Heart left ventricle (tissue), 13 donors: ENCODE results near the gene SLC22A23.

Experiments
- CTCF ChIP-seq, 12 donors: fragments of 200-600 bp; sonication (generic) in 4 of 12; IDR thresholded peaks; one replicate each; pipeline versions ENCODE4 v1.5.0 to v1.8.0; 2018 to 2022; ENCODE audit warnings: antibody characterized with exemption in 12 of 12, mild to moderate bottlenecking in 5 of 12
- POLR2A ChIP-seq, 2 donors: fragments of 450-650 bp; IDR thresholded peaks; one replicate each; pipeline ENCODE4 v1.6.1; 2017; ENCODE audit warnings: antibody characterized with exemption in 2 of 2, mild to moderate bottlenecking in 2 of 2, moderate library complexity in 2 of 2
- donor health status: ischemic (EF 13 %, LVEDD 7.1; RV severe dilation, severe dysfunction).
- donor health status: DM: no; HTN: yes; CAD: no.
- donor health status: DM: no; HTN: no; CAD: no.
- donor health status: ischemic (EF 25% LVEDD 6.9; RV normal size, moderate dysfunction).
- donor health status: ischemic (EF 25% LVEDD 5.7; RV mildly dilated, moderate dysfunction).
- donor health status: ischemic (EF 35%, LVEDD 5.7; RV mildly dilated, moderate dysfunction).
- donor health status: nonischemic (EF 11% LVEDD 7.7; RV severe dilation, severe dysfunction).
- donor health status: DM: yes; HTN: yes; CAD: no.
- donor health status: PGD.
- donor health status: ischemic (EF 29% LVEDD 5.4; RV normal size, mild dysfunction).
- donor health status: nonischemic (EF 23%, LVEDD 6.1; RV moderate dilation, normal function).

DNA sequence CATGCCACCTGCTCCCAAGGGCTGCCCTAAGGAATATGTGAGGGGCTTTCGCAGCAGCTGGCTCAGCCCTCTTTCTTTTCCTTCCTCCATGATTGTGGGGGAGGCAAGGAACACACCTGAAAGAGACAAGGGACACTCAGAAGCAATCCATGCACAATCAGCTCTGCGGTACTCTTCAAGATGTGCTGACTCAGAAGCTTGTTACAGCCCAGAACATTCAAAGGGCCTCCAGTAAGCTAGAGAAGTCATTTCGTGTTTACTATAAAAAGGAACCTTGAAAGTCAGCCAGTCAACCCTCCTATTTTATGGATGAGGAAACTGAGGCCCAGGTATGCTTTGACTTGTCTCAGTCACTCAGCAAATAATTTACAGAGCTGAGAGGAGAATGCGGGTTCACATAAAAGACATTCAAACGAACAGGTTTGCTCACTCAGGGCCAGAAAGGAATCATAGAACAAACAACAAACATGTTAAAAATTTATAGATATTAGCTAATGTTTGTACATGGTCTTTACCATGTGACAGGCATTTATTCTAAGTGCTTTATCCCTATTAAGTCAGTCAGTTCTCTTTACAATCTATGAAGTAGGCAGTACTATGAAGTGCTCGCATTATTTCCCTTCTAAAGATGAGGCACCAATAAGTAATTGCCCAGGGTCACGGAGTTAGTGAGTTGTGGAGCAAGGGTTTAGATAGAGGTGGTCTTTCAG, 37.7 kb upstream of the SLC22A23 start:
- TF ChIP-seq CTCF (IDR thresholded peaks at IDR 0.05), result no peak
- TF ChIP-seq POLR2A (IDR thresholded peaks at IDR 0.05), result no peak
